Dendritic cell treated with granulocyte-macrophage colony-stimulating factor and Interleukin-4, amounts not matched to agents 40 ng/mL and 50 ng/mL, for 4 days (primary cell): ENCODE results near the gene ATP6V0A1.

Experiments
- H3K27ac Mint-ChIP-seq: one replicate; pipeline ENCODE4 v1.8.0; 2022; ENCODE audit warnings: mild to moderate bottlenecking, mixed read lengths
- H3K27me3 Mint-ChIP-seq: one replicate; pipeline ENCODE4 v1.8.0; 2022; ENCODE audit warnings: mild to moderate bottlenecking, mixed read lengths
- H3K36me3 Mint-ChIP-seq: one replicate; pipeline ENCODE4 v1.8.0; 2022; ENCODE audit warnings: low read depth, mixed read lengths
- H3K4me1 Mint-ChIP-seq: one replicate; pipeline ENCODE4 v1.8.0; 2022; ENCODE audit warnings: low read depth, mixed read lengths
- H3K4me3 Mint-ChIP-seq: one replicate; pipeline ENCODE4 v1.8.0; 2022; ENCODE audit warnings: mild to moderate bottlenecking, moderate library complexity, mixed read lengths
- H3K9me3 Mint-ChIP-seq: one replicate; pipeline ENCODE4 v1.8.0; 2022; ENCODE audit warnings: mixed read lengths
- intact Hi-C: fragments of 100-400 bp; cut with micrococcal nuclease; formaldehyde crosslinking; loops from one replicate; pipeline ENCODE4 v1.15.0; 2022

The ATP6V0A1 gene

GRCh38 chr17:42566215-42566882, 107.7 kb downstream of the ATP6V0A1 start:
- Mint-ChIP-seq H3K36me3 (peaks cover 97% of the 10 kb centered on the region), H3K4me1 (peaks cover 72% of the 10 kb centered on the region)
- intact Hi-C loops = no loop called here

DNA sequence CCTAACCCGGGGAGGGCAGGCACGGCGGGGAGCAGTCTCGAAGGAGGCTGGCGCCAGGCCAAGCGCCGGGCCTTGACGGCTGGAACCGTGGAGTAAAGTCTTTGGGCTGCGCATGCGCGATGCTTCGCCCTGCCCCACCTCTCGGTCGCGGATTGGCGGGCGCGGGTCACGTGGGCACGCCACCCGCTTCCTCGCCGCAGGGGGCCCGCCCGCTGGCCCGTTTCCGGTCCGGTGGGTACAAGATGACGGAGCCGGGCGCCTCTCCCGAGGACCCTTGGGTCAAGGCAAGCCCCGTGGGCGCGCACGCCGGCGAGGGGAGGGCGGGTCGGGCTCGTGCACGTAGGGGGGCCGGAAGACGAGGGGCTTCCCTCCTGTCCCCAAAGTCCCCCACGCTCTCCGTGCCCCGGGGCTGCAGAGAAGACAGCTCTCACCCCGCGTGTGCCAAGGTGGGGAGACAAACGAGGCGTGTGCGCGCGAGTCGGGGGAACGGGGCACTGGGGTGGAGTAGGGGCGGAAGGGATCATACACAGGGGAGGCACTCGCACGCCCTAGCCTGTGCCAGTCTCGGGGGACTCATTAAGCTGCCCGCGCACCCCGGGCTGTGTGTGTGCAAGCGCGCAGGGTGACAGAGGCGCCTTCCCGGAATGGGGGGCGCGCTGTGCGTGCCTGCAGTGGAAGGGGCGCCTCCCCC, 108.3 kb downstream of the ATP6V0A1 start, which contains the start of gene MLX:
Gene MLX (plus strand): TSS at position 218 of the 691 bp plus-strand sequence. CDS start 25 bp downstream, at position 243.
- Mint-ChIP-seq H3K27ac (peak within 1 kb of the TSS; percentile 86), H3K4me1 (peaks cover 65% of the 10 kb centered on the region), H3K36me3 (peaks cover 98% of the 10 kb centered on the region), H3K27me3 (no peaks in the 10 kb centered on the region), H3K9me3 (no peaks in the 10 kb centered on the region), H3K4me3 (peak within 1 kb of the TSS; percentile 91)
- intact Hi-C loops = loop anchor here (1.0 kb wide), 1 partner anchor 10 kb away; the partner anchor contains the start of gene PSMC3IP

More at GRCh38 chr17:42566215-42566882, 107.7 kb downstream of the ATP6V0A1 start:
- Mint-ChIP-seq H3K9me3 (no peaks in the 10 kb centered on the region), H3K27me3 (no peaks in the 10 kb centered on the region), H3K27ac (peak overlapping the region; percentile 86), H3K4me3 (peak overlapping the region; percentile 91)

GRCh38 chr17:42568341-42569111, 109.8 kb downstream of the ATP6V0A1 start:
- intact Hi-C loops = no loop called here

DNA sequence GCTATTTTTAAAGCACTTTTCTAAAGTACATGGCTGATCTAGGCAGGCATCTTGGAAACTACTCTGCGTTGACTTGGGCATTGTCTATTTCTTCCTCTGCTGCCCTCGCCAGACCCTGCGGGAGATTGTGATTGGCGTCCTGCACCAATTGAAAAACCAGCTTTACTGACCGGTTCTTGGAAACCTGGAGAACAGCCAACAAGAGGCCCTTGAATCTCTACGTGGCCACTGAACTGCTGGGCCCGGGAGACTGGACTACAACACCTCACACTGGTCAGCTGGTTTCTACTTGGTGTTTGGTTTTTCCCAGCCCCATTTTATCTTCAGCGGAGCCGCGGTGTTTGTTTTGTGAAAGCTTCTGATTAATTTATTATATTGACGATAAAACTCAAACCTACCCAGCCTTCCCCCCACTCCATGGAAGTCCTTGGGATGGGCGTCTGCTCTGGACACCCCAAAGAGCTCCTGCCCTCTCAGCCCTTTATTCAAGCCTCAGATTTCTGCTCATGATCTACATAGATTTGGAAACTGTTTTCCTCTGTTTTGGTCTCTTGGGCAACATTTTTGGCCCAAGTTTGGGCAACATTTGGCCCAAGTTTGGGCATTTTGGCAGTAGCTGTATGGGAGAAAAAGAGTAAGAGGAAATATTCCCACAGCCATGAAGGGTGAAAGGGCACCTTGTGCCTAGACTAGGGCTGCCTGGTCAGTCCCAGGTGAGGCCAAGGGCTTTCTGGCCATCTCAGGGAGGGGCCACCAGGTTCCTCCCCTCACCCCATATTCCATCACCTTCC, 113.0 kb downstream of the ATP6V0A1 start:
- Mint-ChIP-seq H3K4me1 (peaks cover 66% of the 10 kb centered on the region), H3K4me3 (no peak overlapping the region), H3K36me3 (peaks cover 98% of the 10 kb centered on the region), H3K27ac (no peak overlapping the region), H3K9me3 (no peaks in the 10 kb centered on the region), H3K27me3 (no peaks in the 10 kb centered on the region)
- intact Hi-C loops = no loop called here

More at GRCh38 chr17:42568341-42569111, 109.8 kb downstream of the ATP6V0A1 start:
- H3K27me3 Mint-ChIP-seq = no peaks in the 10 kb centered on the region
- H3K4me3 Mint-ChIP-seq = peak overlapping the region; percentile 24
- peak overlapping the region; percentile 71 for H3K27ac Mint-ChIP-seq
- no peaks in the 10 kb centered on the region for H3K9me3 Mint-ChIP-seq
- H3K4me1 Mint-ChIP-seq = peaks cover 64% of the 10 kb centered on the region
- H3K36me3 Mint-ChIP-seq = peaks cover 98% of the 10 kb centered on the region
